NOMO-1 treated with DMSO at 0.1 percent for 48 hours (cell line): Measurements from ENCODE around the gene THEMIS.
A peak's percentile ranks its signal among the peaks of the same experiment; 100 is the strongest.
"Not testable (repeated sequence)": the region's sequence is repeated elsewhere in the genome, so short reads cannot be mapped to it uniquely, and the experiment has no call there.

Experiments used
- DNase-seq: peaks from one replicate; lab custom pipeline; 2025; ENCODE audit not compliant: unreplicated experiment; lab: John Stamatoyannopoulos, UW

The THEMIS gene

GRCh38 chr6:127900935-127901334, at the start of gene THEMIS:
Gene THEMIS (minus strand): TSS chr6:127901058. CDS start chr6:127900932, 126 bp downstream.
- DNase-seq, result no peak

GRCh38 chr6:127949251-127949650, 48.4 kb upstream of the THEMIS start:
- no peak for DNase-seq

- DNase-seq, result no peak
These were observed 45.5 kb upstream of the THEMIS start for GRCh38 chr6:127946388-127946787.

GRCh38 chr6:127945434-127946097, 44.7 kb upstream of the THEMIS start:
- DNase-seq, result no peak

GRCh38 chr6:127941228-127941627, 40.4 kb upstream of the THEMIS start:
- DNase-seq, result no peak

- DNase-seq, result no peak
These were observed 38.7 kb upstream of the THEMIS start for GRCh38 chr6:127939442-127940066.

GRCh38 chr6:127938701-127939100, 37.8 kb upstream of the THEMIS start:
- DNase-seq, result peak; percentile 6

- no peak for DNase-seq
These were observed 36.9 kb upstream of the THEMIS start for GRCh38 chr6:127937747-127938146.

GRCh38 chr6:127937102-127937501, 36.2 kb upstream of the THEMIS start:
- no peak for DNase-seq

GRCh38 chr6:127934956-127935355, 34.1 kb upstream of the THEMIS start:
- DNase-seq, result no peak

- DNase-seq, result no peak
These were observed 33.3 kb upstream of the THEMIS start for GRCh38 chr6:127933852-127934840.

GRCh38 chr6:127933137-127933536, 32.3 kb upstream of the THEMIS start:
- no peak for DNase-seq

GRCh38 chr6:127932708-127933107, 31.9 kb upstream of the THEMIS start:
- no peak for DNase-seq

- not testable (repeated sequence) for DNase-seq
These were observed 25.6 kb upstream of the THEMIS start for GRCh38 chr6:127926441-127926840.

GRCh38 chr6:127924440-127924839, 23.6 kb upstream of the THEMIS start:
- DNase-seq, result no peak

GRCh38 chr6:127924031-127924430, 23.2 kb upstream of the THEMIS start:
- no peak for DNase-seq

- DNase-seq, result no peak
These were observed 22.3 kb upstream of the THEMIS start for GRCh38 chr6:127923135-127923534.

- DNase-seq, result no peak
These were observed 21.1 kb upstream of the THEMIS start for GRCh38 chr6:127921982-127922381.

- no peak for DNase-seq
These were observed 19.9 kb upstream of the THEMIS start for GRCh38 chr6:127920804-127921203.

GRCh38 chr6:127918506-127919427, 17.9 kb upstream of the THEMIS start:
- DNase-seq, result no peak

- no peak for DNase-seq
These were observed 16.9 kb upstream of the THEMIS start for GRCh38 chr6:127917766-127918165.
